ENCODE results near the gene GLP1R. TPM values are rescaled to one million over a fixed set of nuclear protein-coding genes. Genes with fewer than 3 reads are reported as not detected.

Gene GLP1R
- total RNA-seq, 1 experiment from 2014 or later = not detected

DNA sequence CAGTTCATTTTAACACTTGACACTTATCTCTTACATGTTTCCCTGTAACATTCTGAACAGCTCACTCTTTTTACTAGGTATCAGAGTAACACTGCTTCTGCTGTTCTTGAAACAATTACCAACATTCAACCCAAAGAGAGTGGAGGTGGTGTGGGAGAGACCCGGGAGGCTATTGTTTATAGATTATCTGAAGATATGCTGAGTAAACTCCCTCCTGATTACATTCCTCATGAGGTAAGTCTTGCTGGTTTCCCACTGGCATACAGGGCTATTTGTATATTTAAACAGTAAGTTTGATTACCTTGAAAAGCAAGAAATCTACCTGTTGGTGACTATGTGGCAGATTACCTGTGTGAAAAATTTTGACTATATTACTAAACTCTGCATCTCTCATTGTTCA is 39.8 kb upstream of the GLP1R start:
- Histone ChIP-seq H3K79me2 (ENCODE audit: insufficient read depth, low read length) (no peaks in the 10 kb centered on the region), H3K36me3 (ENCODE audit: control insufficient read depth in 1 of 2, insufficient read depth in 2 of 2, low read length in 2 of 2) (no peaks in the 10 kb centered on the region), H4K20me1 (ENCODE audit: insufficient read depth) (no peaks in the 10 kb centered on the region; the same call in 1 of the 2 replicates), H3K9ac (ENCODE audit: low read length) (no peak overlapping the region), H3K27me3 (ENCODE audit: insufficient read depth, low read length) (peaks cover 80% of the 10 kb centered on the region), H3K9me2 (ENCODE audit: insufficient read depth) (no peaks in the 10 kb centered on the region), H3K27ac (ENCODE audit: low read depth, low read length) (no peak overlapping the region), H3K4me3 (replicated peaks in 1 of 2; ENCODE audit: low read depth in 1 of 2, low read length in 2 of 2) (no peak overlapping the region), H3K9me3 (ENCODE audit: control insufficient read depth in 1 of 2, insufficient read depth in 1 of 2, low read depth in 1 of 2, low read length in 2 of 2) (no peaks in the 10 kb centered on the region), H3K4me1 (ENCODE audit: control insufficient read depth in 1 of 2, insufficient read depth in 2 of 2, low read length in 2 of 2) (no peaks in the 10 kb centered on the region), H3K4me2 (ENCODE audit: low read length) (no peak overlapping the region), H2AFZ (ENCODE audit: low read depth, low read length, poor library complexity, severe bottlenecking) (no peak overlapping the region)
- intact Hi-C loops (cut with micrococcal nuclease) = loop anchor here (10.0 kb wide), 1 partner anchor 146 kb away; no protein-coding TSS in a partner anchor
- DNase-seq (ENCODE audit: low read depth, low spot score) (no peak), ATAC-seq (no peak)
- RAD21 ChIA-PET (ENCODE audit: low non-redundant PET in 1 of 2, low total read pairs in 2 of 2, uncharacterized antibody in 2 of 2, unreplicated experiment in 2 of 2) = no interaction called here
- CTCF ChIA-PET = no interaction called here
- POLR2A ChIA-PET = no interaction called here
- no TSS peak for BruUV-seq (replicated peaks)
- TF ChIP-seq, protein P1, sequence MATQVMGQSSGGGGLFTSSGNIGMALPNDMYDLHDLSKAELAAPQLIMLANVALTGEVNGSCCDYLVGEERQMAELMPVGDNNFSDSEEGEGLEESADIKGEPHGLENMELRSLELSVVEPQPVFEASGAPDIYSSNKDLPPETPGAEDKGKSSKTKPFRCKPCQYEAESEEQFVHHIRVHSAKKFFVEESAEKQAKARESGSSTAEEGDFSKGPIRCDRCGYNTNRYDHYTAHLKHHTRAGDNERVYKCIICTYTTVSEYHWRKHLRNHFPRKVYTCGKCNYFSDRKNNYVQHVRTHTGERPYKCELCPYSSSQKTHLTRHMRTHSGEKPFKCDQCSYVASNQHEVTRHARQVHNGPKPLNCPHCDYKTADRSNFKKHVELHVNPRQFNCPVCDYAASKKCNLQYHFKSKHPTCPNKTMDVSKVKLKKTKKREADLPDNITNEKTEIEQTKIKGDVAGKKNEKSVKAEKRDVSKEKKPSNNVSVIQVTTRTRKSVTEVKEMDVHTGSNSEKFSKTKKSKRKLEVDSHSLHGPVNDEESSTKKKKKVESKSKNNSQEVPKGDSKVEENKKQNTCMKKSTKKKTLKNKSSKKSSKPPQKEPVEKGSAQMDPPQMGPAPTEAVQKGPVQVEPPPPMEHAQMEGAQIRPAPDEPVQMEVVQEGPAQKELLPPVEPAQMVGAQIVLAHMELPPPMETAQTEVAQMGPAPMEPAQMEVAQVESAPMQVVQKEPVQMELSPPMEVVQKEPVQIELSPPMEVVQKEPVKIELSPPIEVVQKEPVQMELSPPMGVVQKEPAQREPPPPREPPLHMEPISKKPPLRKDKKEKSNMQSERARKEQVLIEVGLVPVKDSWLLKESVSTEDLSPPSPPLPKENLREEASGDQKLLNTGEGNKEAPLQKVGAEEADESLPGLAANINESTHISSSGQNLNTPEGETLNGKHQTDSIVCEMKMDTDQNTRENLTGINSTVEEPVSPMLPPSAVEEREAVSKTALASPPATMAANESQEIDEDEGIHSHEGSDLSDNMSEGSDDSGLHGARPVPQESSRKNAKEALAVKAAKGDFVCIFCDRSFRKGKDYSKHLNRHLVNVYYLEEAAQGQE (IDR thresholded peaks at IDR 0.05; ENCODE audit: low read depth) = no peak
- TF ChIP-seq EZH2phosphoT487 (IDR thresholded peaks at IDR 0.05; ENCODE audit: borderline replicate concordance) (no peak), CBX3 (IDR thresholded peaks at IDR 0.05; ENCODE audit: low read depth) (no peak), POLR2AphosphoS5 (IDR thresholded peaks at IDR 0.05; ENCODE audit: low read depth, low read length) (no peak), YY1 (IDR thresholded peaks at IDR 0.05; ENCODE audit: extremely low read depth, insufficient replicate concordance, low read depth, low read length) (no peak), POLR2A (IDR thresholded peaks at IDR 0.05; ENCODE audit: borderline replicate concordance, extremely low read depth, insufficient read depth, insufficient read length) (no peak), ZNF274 (IDR thresholded peaks at IDR 0.05; ENCODE audit: low read depth, low read length) (no peak), SRF (IDR thresholded peaks at IDR 0.05; ENCODE audit: low read depth) (no peak), SP1 (IDR thresholded peaks at IDR 0.05; ENCODE audit: low read depth) (no peak)
- TF ChIP-seq, protein P2, sequence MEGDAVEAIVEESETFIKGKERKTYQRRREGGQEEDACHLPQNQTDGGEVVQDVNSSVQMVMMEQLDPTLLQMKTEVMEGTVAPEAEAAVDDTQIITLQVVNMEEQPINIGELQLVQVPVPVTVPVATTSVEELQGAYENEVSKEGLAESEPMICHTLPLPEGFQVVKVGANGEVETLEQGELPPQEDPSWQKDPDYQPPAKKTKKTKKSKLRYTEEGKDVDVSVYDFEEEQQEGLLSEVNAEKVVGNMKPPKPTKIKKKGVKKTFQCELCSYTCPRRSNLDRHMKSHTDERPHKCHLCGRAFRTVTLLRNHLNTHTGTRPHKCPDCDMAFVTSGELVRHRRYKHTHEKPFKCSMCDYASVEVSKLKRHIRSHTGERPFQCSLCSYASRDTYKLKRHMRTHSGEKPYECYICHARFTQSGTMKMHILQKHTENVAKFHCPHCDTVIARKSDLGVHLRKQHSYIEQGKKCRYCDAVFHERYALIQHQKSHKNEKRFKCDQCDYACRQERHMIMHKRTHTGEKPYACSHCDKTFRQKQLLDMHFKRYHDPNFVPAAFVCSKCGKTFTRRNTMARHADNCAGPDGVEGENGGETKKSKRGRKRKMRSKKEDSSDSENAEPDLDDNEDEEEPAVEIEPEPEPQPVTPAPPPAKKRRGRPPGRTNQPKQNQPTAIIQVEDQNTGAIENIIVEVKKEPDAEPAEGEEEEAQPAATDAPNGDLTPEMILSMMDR (IDR thresholded peaks at IDR 0.05 in 2 of 3, conservative IDR thresholded peaks at IDR 0.05 in 1 of 3; ENCODE audit: borderline replicate concordance in 1 of 3, insufficient read depth in 1 of 3, low read depth in 2 of 3, low read length in 2 of 3) = no peak
- TF ChIP-seq, protein P3, sequence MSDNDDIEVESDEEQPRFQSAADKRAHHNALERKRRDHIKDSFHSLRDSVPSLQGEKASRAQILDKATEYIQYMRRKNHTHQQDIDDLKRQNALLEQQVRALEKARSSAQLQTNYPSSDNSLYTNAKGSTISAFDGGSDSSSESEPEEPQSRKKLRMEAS (IDR thresholded peaks at IDR 0.05) = no peak
- TF ChIP-seq, protein P4, sequence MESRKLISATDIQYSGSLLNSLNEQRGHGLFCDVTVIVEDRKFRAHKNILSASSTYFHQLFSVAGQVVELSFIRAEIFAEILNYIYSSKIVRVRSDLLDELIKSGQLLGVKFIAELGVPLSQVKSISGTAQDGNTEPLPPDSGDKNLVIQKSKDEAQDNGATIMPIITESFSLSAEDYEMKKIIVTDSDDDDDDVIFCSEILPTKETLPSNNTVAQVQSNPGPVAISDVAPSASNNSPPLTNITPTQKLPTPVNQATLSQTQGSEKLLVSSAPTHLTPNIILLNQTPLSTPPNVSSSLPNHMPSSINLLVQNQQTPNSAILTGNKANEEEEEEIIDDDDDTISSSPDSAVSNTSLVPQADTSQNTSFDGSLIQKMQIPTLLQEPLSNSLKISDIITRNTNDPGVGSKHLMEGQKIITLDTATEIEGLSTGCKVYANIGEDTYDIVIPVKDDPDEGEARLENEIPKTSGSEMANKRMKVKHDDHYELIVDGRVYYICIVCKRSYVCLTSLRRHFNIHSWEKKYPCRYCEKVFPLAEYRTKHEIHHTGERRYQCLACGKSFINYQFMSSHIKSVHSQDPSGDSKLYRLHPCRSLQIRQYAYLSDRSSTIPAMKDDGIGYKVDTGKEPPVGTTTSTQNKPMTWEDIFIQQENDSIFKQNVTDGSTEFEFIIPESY (IDR thresholded peaks at IDR 0.05; ENCODE audit: extremely low read depth, insufficient replicate concordance, low read length) = no peak
